PFSK-1 (cell line): Measurements from ENCODE around the gene ZBTB9.

ENCODE experiments used
- FOXP2 ChIP-seq: optimal IDR thresholded peaks from 2 replicates; pipeline ENCODE3; 2011; ENCODE audit warnings: borderline replicate concordance, control low read depth, inconsistent platforms; ENCODE audit not compliant: insufficient read depth; ENCODE audit errors: extremely low read length, extremely low read depth
- POLR2AphosphoS5 ChIP-seq: IDR thresholded peaks from 2 replicates; pipeline ENCODE4 v1.6.1; 2012; ENCODE audit warnings: low read depth, mild to moderate bottlenecking, control low read depth, low read length, moderate library complexity
- REST ChIP-seq, 2 experiments: IDR thresholded peaks; 2 replicates each; pipeline versions ENCODE4 v1.6.1 to v1.8.0; 2011 to 2012; ENCODE audit warnings: low read depth in 2 of 2, low read length in 2 of 2, control low read depth in 1 of 2, inconsistent platforms in 1 of 2, mild to moderate bottlenecking in 1 of 2, moderate library complexity in 1 of 2; ENCODE audit not compliant: insufficient read depth in 1 of 2
- SIN3A ChIP-seq: IDR thresholded peaks from 2 replicates; pipeline ENCODE4 v1.6.1; 2012; ENCODE audit warnings: mild to moderate bottlenecking, low read length, moderate library complexity, borderline replicate concordance; ENCODE audit not compliant: insufficient read depth
- TAF1 ChIP-seq: IDR thresholded peaks from 2 replicates; pipeline ENCODE4 v1.6.1; 2012; ENCODE audit warnings: low read length, control low read depth, borderline replicate concordance; ENCODE audit not compliant: insufficient read depth

The ZBTB9 gene

DNA sequence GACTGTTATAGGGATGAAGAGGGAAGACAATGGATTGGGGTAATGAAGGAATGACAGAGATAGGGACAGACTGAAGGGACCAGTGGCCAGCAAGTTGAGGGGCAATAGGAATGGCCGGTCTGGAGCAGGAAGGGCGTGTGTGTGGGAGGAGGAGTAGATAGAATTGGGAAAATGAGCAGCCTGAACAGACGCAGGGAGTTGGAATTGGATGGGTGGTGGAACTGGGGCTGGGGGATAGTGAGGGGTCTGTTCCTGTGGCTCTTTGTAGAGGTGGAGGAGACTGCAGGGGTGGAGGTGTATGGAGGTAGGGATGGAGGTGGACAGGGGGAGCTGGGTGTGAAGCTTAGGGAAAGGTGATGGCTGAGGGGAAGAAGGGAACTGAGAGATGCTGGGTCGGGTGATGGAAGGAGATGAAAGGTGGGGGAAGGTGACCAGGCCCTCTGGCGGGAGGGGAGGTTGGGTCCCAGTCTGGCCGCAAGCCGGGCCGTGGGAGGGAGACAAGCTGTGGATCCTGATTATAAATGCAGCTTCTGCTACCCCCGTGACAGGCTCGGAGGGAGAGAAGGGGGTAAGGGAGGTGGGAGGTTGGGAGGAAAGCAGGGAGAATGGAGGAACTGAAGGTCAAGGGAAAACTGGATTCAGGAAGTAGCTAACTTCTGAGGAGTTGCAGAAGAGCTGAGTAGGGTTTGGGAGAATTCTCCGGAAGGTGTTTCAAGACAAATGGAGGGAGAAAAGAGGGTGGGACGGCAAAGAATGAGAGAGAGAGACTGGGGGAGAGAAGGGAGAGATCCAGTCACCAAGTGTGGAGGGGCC, 29.3 kb upstream of the ZBTB9 start:
- TF ChIP-seq TAF1 (peak; percentile 63; the same call in 1 of the 2 replicates), POLR2AphosphoS5 (peak; percentile 86; the same call in 1 of the 2 replicates), FOXP2 (no peak), SIN3A (no peak), REST (IDR thresholded peaks at IDR 0.05; ENCODE audit: insufficient read depth in 1 of 2, low read depth in 2 of 2, low read length in 2 of 2) (no peak)

- TF ChIP-seq SIN3A (peak; percentile 54; the same call in 1 of the 2 replicates), TAF1 (0 out of 2 replicates have a peak, but pooled peaks have one; percentile 22), POLR2AphosphoS5 (peak; percentile 88), FOXP2 (no peak), REST (IDR thresholded peaks at IDR 0.05; ENCODE audit: insufficient read depth in 1 of 2, low read depth in 2 of 2, low read length in 2 of 2) (peak in 1 of 2 experiments; percentile 20; a peak in 1 of 4 replicates)
Measured at GRCh38 chr6:33425668-33426577, 28.5 kb upstream of the ZBTB9 start.

GRCh38 chr6:33426590-33427511, 27.5 kb upstream of the ZBTB9 start:
- TF ChIP-seq REST (IDR thresholded peaks at IDR 0.05; ENCODE audit: insufficient read depth in 1 of 2, low read depth in 2 of 2, low read length in 2 of 2), result no peak
- TF ChIP-seq POLR2AphosphoS5, result no peak
- no peak for TF ChIP-seq FOXP2
- no peak for TF ChIP-seq TAF1
- no peak for TF ChIP-seq SIN3A

- TF ChIP-seq POLR2AphosphoS5 (no peak), REST (IDR thresholded peaks at IDR 0.05; ENCODE audit: insufficient read depth in 1 of 2, low read depth in 2 of 2, low read length in 2 of 2) (no peak), TAF1 (no peak), FOXP2 (no peak), SIN3A (0 out of 2 replicates have a peak, but pooled peaks have one; percentile 51)
Measured at GRCh38 chr6:33427585-33428223, 26.7 kb upstream of the ZBTB9 start.
